Body of pancreas (tissue), 4 donors: ENCODE data around the gene AHCYL1. TPM values are rescaled to one million over a fixed set of nuclear protein-coding genes. Genes with fewer than 3 reads are reported as not detected.
A peak's percentile ranks its signal among the peaks of the same experiment; 100 is the strongest.

Experiments
- ATAC-seq: fragments of 150-250 bp; one replicate; pipeline ENCODE4 v1.9.1; 2016
- DNase-seq, 4 donors: peaks; one replicate each; pipeline ENCODE4 v3.0.0-alpha.2; 2019
- H3K27ac ChIP-seq, 4 donors: fragments of 200-600 bp; sonication (generic); 1 replicate in 3 of 4; 2 replicates in 1 of 4; pipeline versions ENCODE4 v1.5.1 to v1.6.1; 2016 to 2019; ENCODE audit warnings: mild to moderate bottlenecking in 1 of 4, mixed read lengths in 1 of 4, moderate library complexity in 1 of 4
- H3K27me3 ChIP-seq, 2 donors: fragments of 200-600 bp; sonication (generic); one replicate each; pipeline ENCODE4 v1.6.0; 2016; ENCODE audit warnings: mild to moderate bottlenecking in 1 of 2
- H3K36me3 ChIP-seq, 2 donors: fragments of 200-600 bp; sonication (generic); replicated peaks in 1 of 2; 2 replicates each; pipeline ENCODE4 v1.5.1; 2016; ENCODE audit warnings: low read depth in 2 of 2; ENCODE audit not compliant: insufficient read depth in 1 of 2
- H3K4me1 ChIP-seq: fragments of 200-600 bp; sonication (generic); one replicate; pipeline ENCODE4 v1.6.0; 2016
- H3K4me3 ChIP-seq, 2 donors: fragments of 200-600 bp; sonication (generic); 1 replicate in 1 of 2; 2 replicates in 1 of 2; pipeline ENCODE4 v1.5.1; 2016 to 2019
- H3K9me3 ChIP-seq, 3 donors: fragments of 200-600 bp; sonication (generic); 1 replicate in 2 of 3; 2 replicates in 1 of 3; pipeline ENCODE4 v1.5.1; 2016
- CTCF ChIP-seq, 7 experiments: fragments of 450-650 bp in 4 of 7; fragments of 200-600 bp in 3 of 7; sonication (generic) in 3 of 7; IDR thresholded peaks; one replicate each; pipeline ENCODE4 v1.5.1; 2016 to 2019; ENCODE audit warnings: antibody characterized with exemption in 7 of 7
- POLR2A ChIP-seq, 3 donors: fragments of 450-650 bp; IDR thresholded peaks; one replicate each; pipeline ENCODE4 v1.6.1; 2016; ENCODE audit warnings: antibody characterized with exemption in 3 of 3, mild to moderate bottlenecking in 2 of 3
- WGBS, 2 donors: methylation state at CpG; one replicate each; pipeline ENCODE4 v1.1.5; 2017; 5-methylcytosine and 5-hydroxymethylcytosine counted together
- intact Hi-C: fragments of 100-400 bp; cut with DNase I; formaldehyde crosslinking; loops from one replicate; pipeline ENCODE4 v1.15.1; 2023
- total RNA-seq, 2 donors: library from RNA; depleted of rRNA; stranded (reverse); fragments of >200 nt; gene quantifications; one replicate each; pipeline ENCODE4 v1.1.0, GENCODE V29; 2016

The AHCYL1 gene
- total RNA-seq, 2 donors from 2014 or later, result 38.4 to 61.6 TPM

GRCh38 chr1:110033421-110033820 is 48.9 kb downstream of the AHCYL1 start:
- DNase-seq (no peak), ATAC-seq (no peak)
- TF ChIP-seq CTCF (IDR thresholded peaks at IDR 0.05) (no peak), POLR2A (IDR thresholded peaks at IDR 0.05) (no peak)
- peaks cover 0 to 4% of the 10 kb centered on the region in 2 donors for H3K36me3 ChIP-seq
- peaks cover 16% of the 10 kb centered on the region for H3K4me1 ChIP-seq
- intact Hi-C loops, result no loop called here
- no peaks in the 10 kb centered on the region for H3K9me3 ChIP-seq
- no peaks in the 10 kb centered on the region for H3K27me3 ChIP-seq
- 73 to 76% methylated on average over 5 of the region's 5 CpGs for WGBS, 2 donors
- no peak overlapping the region for H3K27ac ChIP-seq
- H3K4me3 ChIP-seq, result no peak overlapping the region

GRCh38 chr1:110034040-110034450 is 49.5 kb downstream of the AHCYL1 start:
- Histone ChIP-seq H3K27ac (peak overlapping the region in 3 of 4 donors; percentile 69 to 88 (median 84)), H3K4me1 (peaks cover 16% of the 10 kb centered on the region), H3K9me3 (no peaks in the 10 kb centered on the region), H3K36me3 (peaks cover 0 to 10% of the 10 kb centered on the region in 2 donors), H3K27me3 (no peaks in the 10 kb centered on the region), H3K4me3 (peak overlapping the region in 1 of 2 donors; percentile 99)
- DNase-seq (no peak), ATAC-seq (no peak)
- intact Hi-C loops, result no loop called here
- WGBS, 2 donors, result 33 to 37% methylated on average over 4 of the region's 4 CpGs
- TF ChIP-seq CTCF (IDR thresholded peaks at IDR 0.05), result no peak
- no peak for TF ChIP-seq POLR2A (IDR thresholded peaks at IDR 0.05)

- peak; percentile 98 for ATAC-seq
- TF ChIP-seq POLR2A (IDR thresholded peaks at IDR 0.05), result peak in 2 of 3 donors; percentile 63 to 72
- no peak for TF ChIP-seq CTCF (IDR thresholded peaks at IDR 0.05)
- no peaks in the 10 kb centered on the region for H3K9me3 ChIP-seq
- peak within 1 kb of the TSS; percentile 86 to 99 for H3K4me3 ChIP-seq
- no peaks in the 10 kb centered on the region for H3K27me3 ChIP-seq
- intact Hi-C loops, result no loop called here
- peak; percentile 93 to 96 (median 93) for DNase-seq
- H3K36me3 ChIP-seq, result peaks cover 0 to 16% of the 10 kb centered on the region in 2 donors
- peaks cover 16% of the 10 kb centered on the region for H3K4me1 ChIP-seq
- H3K27ac ChIP-seq, result peak within 1 kb of the TSS; percentile 52 to 88 (median 76)
- 1% methylated on average over 14 to 66 of the region's 66 CpGs for WGBS, 2 donors
These were observed 50.1 kb downstream of the AHCYL1 start, which contains the start of gene STRIP1 for GRCh38 chr1:110034451-110035235. STRIP1 (plus strand) TSS chr1:110034624; CDS start chr1:110034638, 14 bp downstream.

GRCh38 chr1:110035236-110035752 is 50.7 kb downstream of the AHCYL1 start:
- TF ChIP-seq POLR2A (IDR thresholded peaks at IDR 0.05) (no peak), CTCF (IDR thresholded peaks at IDR 0.05) (no peak)
- WGBS, 2 donors, result 4 to 9% methylated on average over 12 to 16 of the region's 16 CpGs
- Histone ChIP-seq H3K4me1 (peaks cover 16% of the 10 kb centered on the region), H3K27ac (peak overlapping the region in 3 of 4 donors; percentile 69 to 88 (median 84)), H3K36me3 (peaks cover 0 to 17% of the 10 kb centered on the region in 2 donors), H3K4me3 (peak overlapping the region; percentile 86 to 99), H3K27me3 (no peaks in the 10 kb centered on the region), H3K9me3 (no peaks in the 10 kb centered on the region)
- intact Hi-C loops, result no loop called here
- ATAC-seq (no peak), DNase-seq (no peak)
